Subcutaneous abdominal adipose tissue (tissue), 5 donors: Measurements from ENCODE around the gene CRHR2.

Experiments
- H3K27ac ChIP-seq: one replicate; pipeline ENCODE4 v1.7.0; 2013; ENCODE audit warnings: low read depth, mild to moderate bottlenecking, inconsistent platforms, low read length, moderate library complexity
- H3K27me3 ChIP-seq, 5 donors: one replicate each; pipeline ENCODE4 v1.7.0; 2013; ENCODE audit warnings: low read length in 5 of 5, inconsistent platforms in 1 of 5; ENCODE audit not compliant: control insufficient read depth in 5 of 5, insufficient read depth in 4 of 5
- H3K36me3 ChIP-seq, 5 donors: one replicate each; pipeline ENCODE4 v1.7.0; 2013; ENCODE audit warnings: low read length in 5 of 5; ENCODE audit not compliant: control insufficient read depth in 5 of 5, insufficient read depth in 5 of 5
- H3K4me1 ChIP-seq, 5 donors: one replicate each; pipeline ENCODE4 v1.7.0; 2013; ENCODE audit warnings: low read length in 5 of 5, mild to moderate bottlenecking in 3 of 5, moderate library complexity in 1 of 5; ENCODE audit not compliant: control insufficient read depth in 5 of 5, insufficient read depth in 5 of 5
- H3K4me3 ChIP-seq, 5 donors: one replicate each; pipeline ENCODE4 v1.7.0; 2013; ENCODE audit warnings: low read length in 5 of 5, low read depth in 1 of 5
- H3K9ac ChIP-seq, 5 donors: one replicate each; pipeline ENCODE4 v1.7.0; 2013; ENCODE audit warnings: low read length in 5 of 5, mild to moderate bottlenecking in 4 of 5, moderate library complexity in 3 of 5
- H3K9me3 ChIP-seq, 5 donors: one replicate each; pipeline ENCODE4 v1.7.0; 2013; ENCODE audit warnings: low read length in 5 of 5; ENCODE audit not compliant: control insufficient read depth in 5 of 5
- donor health status: healthy.
- donor health status: healthy.
- donor health status: healthy.
- donor health status: healthy.
- donor health status: healthy.

CRHR2 gene

DNA sequence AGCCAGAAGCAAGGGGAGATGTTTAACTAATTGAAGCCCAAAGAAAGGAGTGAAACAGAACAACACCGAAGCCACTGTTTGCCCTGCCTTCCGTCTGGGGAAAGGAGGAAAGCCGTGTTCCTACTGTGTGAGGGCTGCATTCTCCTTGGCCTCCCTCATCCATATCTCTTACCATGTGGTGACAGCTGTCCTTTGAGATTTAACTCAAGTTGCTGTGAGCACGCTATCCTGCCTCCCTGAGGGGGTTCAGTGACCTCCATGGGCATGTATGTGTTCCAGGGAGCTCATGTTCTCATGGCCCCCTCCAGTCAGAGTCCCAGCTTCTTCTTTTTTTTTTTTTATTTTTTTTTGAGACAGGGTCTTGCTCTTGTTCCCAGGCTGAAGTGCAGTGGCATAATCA is 26.2 kb upstream of the CRHR2 start:
- H3K9me3 ChIP-seq, result no peaks in the 10 kb centered on the region
- peak overlapping the region; percentile 16 for H3K27ac ChIP-seq
- H3K9ac ChIP-seq, result no peak overlapping the region
- peaks cover 0 to 22% (median 13%) of the 10 kb centered on the region in 5 donors for H3K4me1 ChIP-seq
- H3K27me3 ChIP-seq, result peaks cover 0 to 11% (median 0%) of the 10 kb centered on the region in 5 donors
- no peaks in the 10 kb centered on the region for H3K36me3 ChIP-seq
- H3K4me3 ChIP-seq, result no peak overlapping the region

DNA sequence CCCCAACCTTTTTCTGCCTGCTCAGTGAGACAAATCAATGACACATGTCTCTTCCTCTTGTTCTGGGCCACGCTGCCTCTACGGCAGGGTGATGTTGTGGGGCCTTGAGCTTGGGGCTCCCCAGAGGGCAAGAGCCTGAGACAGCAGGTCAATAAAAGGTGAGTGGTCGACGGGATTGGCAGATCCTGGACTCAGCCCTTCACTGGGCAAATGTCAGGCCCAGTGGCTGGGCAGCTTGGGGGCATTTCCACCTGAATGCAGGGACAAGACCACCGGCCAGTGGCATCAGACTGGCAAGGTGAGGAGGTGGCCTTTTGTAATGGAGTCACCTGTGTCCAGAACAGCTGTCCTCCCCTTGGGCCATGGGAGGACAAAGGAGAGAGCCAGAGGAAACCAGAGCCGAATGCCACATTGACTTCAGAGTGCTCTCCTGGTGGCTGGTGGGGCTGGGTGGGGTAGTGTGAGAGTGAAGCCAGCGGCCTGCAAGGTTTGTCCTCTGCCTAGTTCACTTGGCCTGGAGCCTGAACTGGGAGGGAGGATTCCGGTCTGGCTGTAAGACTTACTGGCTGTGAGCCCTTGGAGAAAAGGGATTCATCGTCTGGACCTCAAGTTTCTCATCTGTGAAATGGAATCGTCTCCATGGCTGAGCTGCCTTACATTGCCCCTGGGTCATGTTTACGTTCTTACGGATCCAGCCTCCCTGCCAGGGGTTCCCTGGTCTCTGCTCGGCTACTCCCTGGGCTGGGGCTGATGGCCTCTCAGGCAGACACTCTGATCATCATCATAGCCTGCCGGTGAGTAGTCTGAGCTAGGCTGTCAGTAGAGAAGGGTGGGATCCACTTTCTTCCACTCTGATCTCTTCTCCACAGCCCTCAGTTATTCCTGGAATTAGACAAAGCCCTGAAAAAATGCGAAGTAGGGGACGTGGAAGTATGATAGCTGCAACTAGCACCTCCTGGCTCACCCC is 25.4 kb upstream of the CRHR2 start:
- H3K27me3 ChIP-seq, result peaks cover 0 to 11% (median 0%) of the 10 kb centered on the region in 5 donors
- H3K9me3 ChIP-seq, result no peaks in the 10 kb centered on the region
- H3K4me1 ChIP-seq, result peaks cover 0 to 22% (median 13%) of the 10 kb centered on the region in 5 donors
- H3K36me3 ChIP-seq, result no peaks in the 10 kb centered on the region
- no peak overlapping the region for H3K9ac ChIP-seq
- peak overlapping the region; percentile 4 for H3K27ac ChIP-seq
- H3K4me3 ChIP-seq, result no peak overlapping the region

DNA sequence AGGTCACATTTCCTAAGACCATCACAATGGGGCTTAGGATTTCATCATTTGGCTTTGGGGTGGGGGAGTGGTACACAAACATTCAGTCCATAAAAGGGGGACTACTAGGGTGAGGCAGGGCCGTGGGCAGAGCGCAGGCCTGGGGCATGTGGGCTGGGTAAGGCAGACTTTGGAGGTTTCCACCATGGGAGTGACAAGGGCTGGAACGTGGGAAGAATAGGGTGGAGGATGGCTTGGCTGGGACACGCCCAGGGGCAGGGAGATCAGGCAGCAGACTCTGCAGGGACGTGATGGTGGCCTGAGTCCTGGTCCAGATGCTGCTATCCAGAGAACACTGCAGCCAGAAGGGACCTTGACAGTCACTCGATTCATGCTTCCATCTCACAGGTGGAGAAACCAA is 24.7 kb upstream of the CRHR2 start:
- peaks cover 0 to 22% (median 13%) of the 10 kb centered on the region in 5 donors for H3K4me1 ChIP-seq
- H3K36me3 ChIP-seq, result no peaks in the 10 kb centered on the region
- no peak overlapping the region for H3K9ac ChIP-seq
- H3K27ac ChIP-seq, result no peak overlapping the region
- peaks cover 0 to 11% (median 0%) of the 10 kb centered on the region in 5 donors for H3K27me3 ChIP-seq
- no peak overlapping the region for H3K4me3 ChIP-seq
- H3K9me3 ChIP-seq, result no peaks in the 10 kb centered on the region

- H3K27ac ChIP-seq, result no peak overlapping the region
- peaks cover 0 to 11% (median 0%) of the 10 kb centered on the region in 5 donors for H3K27me3 ChIP-seq
- H3K4me3 ChIP-seq, result no peak overlapping the region
- H3K4me1 ChIP-seq, result peaks cover 0 to 22% (median 13%) of the 10 kb centered on the region in 5 donors
- H3K36me3 ChIP-seq, result no peaks in the 10 kb centered on the region
- no peaks in the 10 kb centered on the region for H3K9me3 ChIP-seq
- no peak overlapping the region for H3K9ac ChIP-seq
Observed at GRCh38 chr7:30706316-30706715, 24.1 kb upstream of the CRHR2 start.

- H3K4me1 ChIP-seq, result peaks cover 0 to 22% (median 13%) of the 10 kb centered on the region in 5 donors
- H3K9ac ChIP-seq, result no peak overlapping the region
- H3K36me3 ChIP-seq, result no peaks in the 10 kb centered on the region
- peaks cover 0 to 11% (median 0%) of the 10 kb centered on the region in 5 donors for H3K27me3 ChIP-seq
- no peak overlapping the region for H3K27ac ChIP-seq
- H3K4me3 ChIP-seq, result no peak overlapping the region
- H3K9me3 ChIP-seq, result no peaks in the 10 kb centered on the region
Observed at GRCh38 chr7:30705596-30705995, 23.3 kb upstream of the CRHR2 start.

DNA sequence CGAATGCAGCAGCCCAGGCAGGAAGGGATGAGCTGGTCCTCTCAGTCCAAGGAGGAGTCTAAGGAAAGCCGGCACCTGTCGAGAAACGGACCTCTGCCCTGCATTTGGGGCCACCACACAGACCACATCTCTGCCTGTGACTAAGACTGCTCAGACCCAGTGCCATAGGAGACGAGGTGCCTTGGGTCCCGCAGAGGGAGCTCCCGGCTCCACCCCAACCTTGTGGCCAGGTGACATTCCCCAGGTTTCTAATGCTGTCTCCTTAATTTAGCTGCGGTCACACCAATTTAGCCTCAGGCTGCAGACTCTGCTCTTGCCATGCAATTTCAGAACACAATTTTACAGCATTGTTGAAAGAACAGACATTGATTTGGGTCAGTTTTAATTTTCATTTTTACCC is 22.8 kb upstream of the CRHR2 start:
- Histone ChIP-seq H3K27me3 (peaks cover 0 to 11% (median 0%) of the 10 kb centered on the region in 5 donors), H3K27ac (no peak overlapping the region), H3K9me3 (no peaks in the 10 kb centered on the region), H3K4me1 (peaks cover 0 to 22% (median 13%) of the 10 kb centered on the region in 5 donors), H3K4me3 (no peak overlapping the region), H3K36me3 (no peaks in the 10 kb centered on the region), H3K9ac (no peak overlapping the region)

DNA sequence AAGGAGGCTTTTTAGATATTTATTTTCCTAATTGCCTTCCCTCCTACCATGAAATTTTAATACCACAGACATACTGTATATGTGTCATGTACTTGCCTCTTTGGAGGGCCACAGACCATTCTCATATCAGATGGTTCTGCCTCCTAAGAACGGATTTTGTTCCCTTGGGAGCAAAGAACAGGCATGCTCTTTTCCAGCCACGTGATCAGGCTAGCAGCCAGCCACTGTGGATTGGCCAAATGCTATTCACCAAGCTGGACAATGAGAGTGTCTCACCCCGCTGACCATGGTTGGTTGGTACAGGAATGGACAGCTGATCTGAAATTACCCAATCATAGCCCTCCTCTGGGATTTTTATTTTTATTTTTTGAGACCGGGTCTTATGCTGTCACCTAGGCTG is 21.5 kb upstream of the CRHR2 start:
- H3K27me3 ChIP-seq, result peaks cover 0 to 11% (median 3%) of the 10 kb centered on the region in 5 donors
- no peak overlapping the region for H3K9ac ChIP-seq
- no peak overlapping the region for H3K27ac ChIP-seq
- H3K9me3 ChIP-seq, result no peaks in the 10 kb centered on the region
- H3K4me1 ChIP-seq, result peaks cover 0 to 15% (median 9%) of the 10 kb centered on the region in 5 donors
- no peak overlapping the region for H3K4me3 ChIP-seq
- no peaks in the 10 kb centered on the region for H3K36me3 ChIP-seq

GRCh38 chr7:30702200-30702599 is 19.9 kb upstream of the CRHR2 start:
- peaks cover 0 to 7% (median 3%) of the 10 kb centered on the region in 5 donors for H3K27me3 ChIP-seq
- H3K9me3 ChIP-seq, result no peaks in the 10 kb centered on the region
- peaks cover 0 to 14% (median 0%) of the 10 kb centered on the region in 5 donors for H3K4me1 ChIP-seq
- H3K9ac ChIP-seq, result no peak overlapping the region
- no peak overlapping the region for H3K27ac ChIP-seq
- no peak overlapping the region for H3K4me3 ChIP-seq
- H3K36me3 ChIP-seq, result no peaks in the 10 kb centered on the region

DNA sequence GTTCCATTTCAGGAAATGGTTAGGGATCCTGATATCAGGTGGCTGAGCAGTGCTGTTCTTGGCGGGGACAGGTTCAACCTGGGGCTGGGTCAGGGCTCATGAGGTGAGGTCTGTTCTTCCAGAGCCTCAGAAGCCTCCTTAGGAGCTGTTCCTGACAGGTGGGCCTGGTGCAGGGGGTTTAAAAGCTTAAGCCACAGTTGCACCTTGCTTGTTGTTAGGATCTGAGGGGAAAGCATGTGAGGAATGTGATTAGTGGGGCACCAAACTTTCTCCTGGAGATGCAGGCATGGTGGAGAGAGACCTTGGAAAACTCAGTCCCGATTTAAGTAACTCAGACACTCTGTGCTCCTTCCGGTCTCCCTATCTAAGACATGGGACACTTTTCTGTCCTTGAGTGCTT is 18.7 kb upstream of the CRHR2 start:
- H3K36me3 ChIP-seq, result no peaks in the 10 kb centered on the region
- no peak overlapping the region for H3K27ac ChIP-seq
- H3K9me3 ChIP-seq, result no peaks in the 10 kb centered on the region
- peaks cover 0 to 13% (median 0%) of the 10 kb centered on the region in 5 donors for H3K4me1 ChIP-seq
- H3K9ac ChIP-seq, result no peak overlapping the region
- H3K4me3 ChIP-seq, result no peak overlapping the region
- H3K27me3 ChIP-seq, result peaks cover 0 to 7% (median 3%) of the 10 kb centered on the region in 5 donors
